ENCODE results near the gene PTH1R. TPM values are rescaled to one million over a fixed set of nuclear protein-coding genes. Genes with fewer than 3 reads are reported as not detected.
A peak's percentile ranks its signal among the peaks of the same experiment; 100 is the strongest.

The PTH1R gene
- total RNA-seq, 1 experiment from 2014 or later = not detected

DNA sequence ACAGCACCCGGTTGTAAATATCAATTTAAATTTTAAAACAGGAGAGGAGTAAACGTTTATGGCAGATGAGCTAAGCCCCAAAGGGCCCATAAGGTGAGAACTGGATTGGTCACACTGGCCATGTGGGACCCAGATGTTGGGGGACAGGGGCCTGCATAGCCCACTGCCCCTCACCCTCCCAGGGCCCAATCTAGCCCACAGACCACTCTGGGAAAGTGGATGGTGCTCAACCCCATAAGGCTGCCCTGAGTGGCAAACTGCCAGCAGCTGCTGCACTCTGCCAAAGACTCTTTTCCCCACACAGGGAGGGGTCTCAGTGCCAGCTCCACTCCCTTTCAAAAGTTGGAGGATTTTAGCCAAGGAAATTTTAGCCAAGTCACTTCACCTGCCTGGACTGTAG, 56.6 kb downstream of the PTH1R start:
- in situ Hi-C loops (cut with HindIII; ENCODE audit: low pct_unique_long_range_greater_than_20kb, low sequenced_read_pairs) (no loop called here), intact Hi-C loops (cut with micrococcal nuclease; ENCODE audit: unreplicated experiment) (no loop called here)
- Histone ChIP-seq H3K27ac (ENCODE audit: low read length) (no peak overlapping the region), H3K36me3 (ENCODE audit: control insufficient read depth, insufficient read depth, low read length) (no peaks in the 10 kb centered on the region), H3K4me3 (ENCODE audit: low read depth in 2 of 2, low read length in 2 of 2) (no peak overlapping the region), H3K4me1 (ENCODE audit: control insufficient read depth, insufficient read depth, low read length) (peaks cover 48% of the 10 kb centered on the region), H3K27me3 (ENCODE audit: control insufficient read depth, insufficient read depth, low read length) (no peaks in the 10 kb centered on the region), H3K9me3 (ENCODE audit: control insufficient read depth, insufficient read depth, low read depth, low read length) (no peaks in the 10 kb centered on the region)
- ChIA-PET CTCF (no interaction called here), POLR2A (no interaction called here)
- ATAC-seq = no peak
- TF ChIP-seq, protein P1, sequence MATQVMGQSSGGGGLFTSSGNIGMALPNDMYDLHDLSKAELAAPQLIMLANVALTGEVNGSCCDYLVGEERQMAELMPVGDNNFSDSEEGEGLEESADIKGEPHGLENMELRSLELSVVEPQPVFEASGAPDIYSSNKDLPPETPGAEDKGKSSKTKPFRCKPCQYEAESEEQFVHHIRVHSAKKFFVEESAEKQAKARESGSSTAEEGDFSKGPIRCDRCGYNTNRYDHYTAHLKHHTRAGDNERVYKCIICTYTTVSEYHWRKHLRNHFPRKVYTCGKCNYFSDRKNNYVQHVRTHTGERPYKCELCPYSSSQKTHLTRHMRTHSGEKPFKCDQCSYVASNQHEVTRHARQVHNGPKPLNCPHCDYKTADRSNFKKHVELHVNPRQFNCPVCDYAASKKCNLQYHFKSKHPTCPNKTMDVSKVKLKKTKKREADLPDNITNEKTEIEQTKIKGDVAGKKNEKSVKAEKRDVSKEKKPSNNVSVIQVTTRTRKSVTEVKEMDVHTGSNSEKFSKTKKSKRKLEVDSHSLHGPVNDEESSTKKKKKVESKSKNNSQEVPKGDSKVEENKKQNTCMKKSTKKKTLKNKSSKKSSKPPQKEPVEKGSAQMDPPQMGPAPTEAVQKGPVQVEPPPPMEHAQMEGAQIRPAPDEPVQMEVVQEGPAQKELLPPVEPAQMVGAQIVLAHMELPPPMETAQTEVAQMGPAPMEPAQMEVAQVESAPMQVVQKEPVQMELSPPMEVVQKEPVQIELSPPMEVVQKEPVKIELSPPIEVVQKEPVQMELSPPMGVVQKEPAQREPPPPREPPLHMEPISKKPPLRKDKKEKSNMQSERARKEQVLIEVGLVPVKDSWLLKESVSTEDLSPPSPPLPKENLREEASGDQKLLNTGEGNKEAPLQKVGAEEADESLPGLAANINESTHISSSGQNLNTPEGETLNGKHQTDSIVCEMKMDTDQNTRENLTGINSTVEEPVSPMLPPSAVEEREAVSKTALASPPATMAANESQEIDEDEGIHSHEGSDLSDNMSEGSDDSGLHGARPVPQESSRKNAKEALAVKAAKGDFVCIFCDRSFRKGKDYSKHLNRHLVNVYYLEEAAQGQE (IDR thresholded peaks at IDR 0.05; ENCODE audit: insufficient read depth in 1 of 2, low read depth in 2 of 2, low read length in 1 of 2) = no peak
- TF ChIP-seq SIN3A (IDR thresholded peaks at IDR 0.05; ENCODE audit: borderline replicate concordance, insufficient read depth, low read depth, low read length) (no peak), POLR2AphosphoS5 (IDR thresholded peaks at IDR 0.05; ENCODE audit: low read depth, low read length) (no peak), TCF7L2 (IDR thresholded peaks at IDR 0.05; ENCODE audit: low read depth, low read length) (no peak)
- TF ChIP-seq, protein P2, sequence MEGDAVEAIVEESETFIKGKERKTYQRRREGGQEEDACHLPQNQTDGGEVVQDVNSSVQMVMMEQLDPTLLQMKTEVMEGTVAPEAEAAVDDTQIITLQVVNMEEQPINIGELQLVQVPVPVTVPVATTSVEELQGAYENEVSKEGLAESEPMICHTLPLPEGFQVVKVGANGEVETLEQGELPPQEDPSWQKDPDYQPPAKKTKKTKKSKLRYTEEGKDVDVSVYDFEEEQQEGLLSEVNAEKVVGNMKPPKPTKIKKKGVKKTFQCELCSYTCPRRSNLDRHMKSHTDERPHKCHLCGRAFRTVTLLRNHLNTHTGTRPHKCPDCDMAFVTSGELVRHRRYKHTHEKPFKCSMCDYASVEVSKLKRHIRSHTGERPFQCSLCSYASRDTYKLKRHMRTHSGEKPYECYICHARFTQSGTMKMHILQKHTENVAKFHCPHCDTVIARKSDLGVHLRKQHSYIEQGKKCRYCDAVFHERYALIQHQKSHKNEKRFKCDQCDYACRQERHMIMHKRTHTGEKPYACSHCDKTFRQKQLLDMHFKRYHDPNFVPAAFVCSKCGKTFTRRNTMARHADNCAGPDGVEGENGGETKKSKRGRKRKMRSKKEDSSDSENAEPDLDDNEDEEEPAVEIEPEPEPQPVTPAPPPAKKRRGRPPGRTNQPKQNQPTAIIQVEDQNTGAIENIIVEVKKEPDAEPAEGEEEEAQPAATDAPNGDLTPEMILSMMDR (IDR thresholded peaks at IDR 0.05) = no peak
- no TSS peak for BruUV-seq (replicated peaks)
- no peak for DNase-seq (ENCODE audit: low read depth, low spot score)

DNA sequence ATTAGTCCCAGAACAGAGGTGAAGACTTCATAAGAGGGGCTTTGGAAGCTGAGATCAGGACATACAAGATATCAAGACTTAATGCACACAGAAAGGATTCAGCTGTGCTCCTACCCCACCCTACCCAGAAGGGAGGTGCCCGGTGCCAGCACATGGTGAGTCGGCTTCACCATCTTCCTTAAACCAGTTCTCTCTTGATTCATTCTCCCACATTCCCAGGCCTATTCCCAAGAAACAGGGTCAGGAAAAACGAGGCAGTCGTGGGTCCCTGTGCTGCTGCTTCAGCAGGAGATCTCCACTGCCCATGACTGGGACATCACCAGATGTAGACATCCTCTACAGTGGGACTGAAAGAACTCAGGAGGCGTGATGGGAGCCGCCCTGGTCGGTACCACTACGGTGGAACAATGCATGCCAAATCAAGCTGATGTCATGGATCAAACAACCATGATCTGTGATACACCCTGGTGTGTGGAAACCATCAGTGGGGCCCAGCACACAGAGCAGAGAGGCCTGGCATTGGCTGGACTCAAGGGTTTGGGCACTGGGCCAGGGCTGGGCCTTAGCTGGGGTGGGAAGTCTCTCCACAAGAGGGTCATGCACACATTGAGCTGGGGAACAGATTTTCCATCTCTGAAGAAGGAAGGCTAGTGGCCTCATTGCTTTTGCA, 57.1 kb downstream of the PTH1R start:
- intact Hi-C loops (cut with micrococcal nuclease; ENCODE audit: unreplicated experiment) (no loop called here), in situ Hi-C loops (cut with HindIII; ENCODE audit: low pct_unique_long_range_greater_than_20kb, low sequenced_read_pairs) (no loop called here)
- TF ChIP-seq, protein P2 (IDR thresholded peaks at IDR 0.05) = no peak
- no peak for TF ChIP-seq SIN3A (IDR thresholded peaks at IDR 0.05; ENCODE audit: borderline replicate concordance, insufficient read depth, low read depth, low read length)
- no peak for TF ChIP-seq POLR2AphosphoS5 (IDR thresholded peaks at IDR 0.05; ENCODE audit: low read depth, low read length)
- TF ChIP-seq, protein P1 (IDR thresholded peaks at IDR 0.05; ENCODE audit: insufficient read depth in 1 of 2, low read depth in 2 of 2, low read length in 1 of 2) = no peak
- no peak for TF ChIP-seq TCF7L2 (IDR thresholded peaks at IDR 0.05; ENCODE audit: low read depth, low read length)
- DNase-seq (ENCODE audit: low read depth, low spot score) = peak; percentile 13
- BruUV-seq (replicated peaks) = no TSS peak
- ATAC-seq = no peak
- Histone ChIP-seq H3K9me3 (ENCODE audit: control insufficient read depth, insufficient read depth, low read depth, low read length) (no peaks in the 10 kb centered on the region), H3K36me3 (ENCODE audit: control insufficient read depth, insufficient read depth, low read length) (no peaks in the 10 kb centered on the region), H3K4me3 (ENCODE audit: low read depth in 2 of 2, low read length in 2 of 2) (no peak overlapping the region), H3K27ac (ENCODE audit: low read length) (no peak overlapping the region; the same call in 1 of the 2 replicates), H3K4me1 (ENCODE audit: control insufficient read depth, insufficient read depth, low read length) (peaks cover 48% of the 10 kb centered on the region), H3K27me3 (ENCODE audit: control insufficient read depth, insufficient read depth, low read length) (no peaks in the 10 kb centered on the region)
- ChIA-PET POLR2A (no interaction called here), CTCF (no interaction called here)

Data from Panc1 (cell line).